ENCODE data around the gene AKAIN1.

DNA sequence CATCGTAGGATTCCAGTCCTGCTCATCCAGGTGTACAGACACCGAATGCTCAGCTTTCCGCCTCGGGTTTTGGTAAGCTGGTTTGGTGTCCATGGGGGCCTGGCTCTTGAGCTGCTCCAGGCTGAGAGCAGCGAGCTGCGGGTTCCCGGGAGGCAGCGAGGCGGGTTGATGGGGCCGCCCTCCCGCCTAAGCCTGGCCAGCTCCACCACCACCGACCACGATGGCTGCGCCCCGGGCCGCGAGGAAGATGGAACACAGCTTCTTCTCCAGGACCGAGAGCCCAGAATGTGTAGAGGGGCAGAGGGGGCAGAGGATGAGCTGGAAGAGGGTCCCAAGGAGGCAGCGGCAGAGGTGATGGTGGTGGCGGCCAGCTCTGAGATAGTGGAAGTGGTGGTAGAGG, 64.1 kb downstream of the AKAIN1 start:
- TF ChIP-seq RAD21 (IDR thresholded peaks at IDR 0.05; ENCODE audit: low read length): no peak
- no peak for TF ChIP-seq TEAD4 (IDR thresholded peaks at IDR 0.05; ENCODE audit: borderline replicate concordance, insufficient read depth)
- no peak for TF ChIP-seq YY1 (IDR thresholded peaks at IDR 0.05; ENCODE audit: low read depth)
- TF ChIP-seq, protein P1, sequence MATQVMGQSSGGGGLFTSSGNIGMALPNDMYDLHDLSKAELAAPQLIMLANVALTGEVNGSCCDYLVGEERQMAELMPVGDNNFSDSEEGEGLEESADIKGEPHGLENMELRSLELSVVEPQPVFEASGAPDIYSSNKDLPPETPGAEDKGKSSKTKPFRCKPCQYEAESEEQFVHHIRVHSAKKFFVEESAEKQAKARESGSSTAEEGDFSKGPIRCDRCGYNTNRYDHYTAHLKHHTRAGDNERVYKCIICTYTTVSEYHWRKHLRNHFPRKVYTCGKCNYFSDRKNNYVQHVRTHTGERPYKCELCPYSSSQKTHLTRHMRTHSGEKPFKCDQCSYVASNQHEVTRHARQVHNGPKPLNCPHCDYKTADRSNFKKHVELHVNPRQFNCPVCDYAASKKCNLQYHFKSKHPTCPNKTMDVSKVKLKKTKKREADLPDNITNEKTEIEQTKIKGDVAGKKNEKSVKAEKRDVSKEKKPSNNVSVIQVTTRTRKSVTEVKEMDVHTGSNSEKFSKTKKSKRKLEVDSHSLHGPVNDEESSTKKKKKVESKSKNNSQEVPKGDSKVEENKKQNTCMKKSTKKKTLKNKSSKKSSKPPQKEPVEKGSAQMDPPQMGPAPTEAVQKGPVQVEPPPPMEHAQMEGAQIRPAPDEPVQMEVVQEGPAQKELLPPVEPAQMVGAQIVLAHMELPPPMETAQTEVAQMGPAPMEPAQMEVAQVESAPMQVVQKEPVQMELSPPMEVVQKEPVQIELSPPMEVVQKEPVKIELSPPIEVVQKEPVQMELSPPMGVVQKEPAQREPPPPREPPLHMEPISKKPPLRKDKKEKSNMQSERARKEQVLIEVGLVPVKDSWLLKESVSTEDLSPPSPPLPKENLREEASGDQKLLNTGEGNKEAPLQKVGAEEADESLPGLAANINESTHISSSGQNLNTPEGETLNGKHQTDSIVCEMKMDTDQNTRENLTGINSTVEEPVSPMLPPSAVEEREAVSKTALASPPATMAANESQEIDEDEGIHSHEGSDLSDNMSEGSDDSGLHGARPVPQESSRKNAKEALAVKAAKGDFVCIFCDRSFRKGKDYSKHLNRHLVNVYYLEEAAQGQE (IDR thresholded peaks at IDR 0.05; ENCODE audit: low read depth, low read length): no peak
- TF ChIP-seq CTCF (IDR thresholded peaks at IDR 0.05): no peak
- TF ChIP-seq TAF1 (IDR thresholded peaks at IDR 0.05; ENCODE audit: borderline replicate concordance, low read depth, low read length): no peak
- TF ChIP-seq, protein P2, sequence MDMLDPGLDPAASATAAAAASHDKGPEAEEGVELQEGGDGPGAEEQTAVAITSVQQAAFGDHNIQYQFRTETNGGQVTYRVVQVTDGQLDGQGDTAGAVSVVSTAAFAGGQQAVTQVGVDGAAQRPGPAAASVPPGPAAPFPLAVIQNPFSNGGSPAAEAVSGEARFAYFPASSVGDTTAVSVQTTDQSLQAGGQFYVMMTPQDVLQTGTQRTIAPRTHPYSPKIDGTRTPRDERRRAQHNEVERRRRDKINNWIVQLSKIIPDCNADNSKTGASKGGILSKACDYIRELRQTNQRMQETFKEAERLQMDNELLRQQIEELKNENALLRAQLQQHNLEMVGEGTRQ (IDR thresholded peaks at IDR 0.05; ENCODE audit: borderline replicate concordance, low read depth, low read length): no peak
- no peak for TF ChIP-seq EP300 (IDR thresholded peaks at IDR 0.05; ENCODE audit: borderline replicate concordance in 1 of 2, low read depth in 1 of 2, low read length in 1 of 2)
- no peak for TF ChIP-seq GABPA (IDR thresholded peaks at IDR 0.05; ENCODE audit: low read depth)
- no peak for TF ChIP-seq FOXM1 (IDR thresholded peaks at IDR 0.05; ENCODE audit: low read depth)
- no peak for TF ChIP-seq CHD2 (IDR thresholded peaks at IDR 0.05; ENCODE audit: low read length, partially characterized antibody)
- no peak for TF ChIP-seq RXRA (IDR thresholded peaks at IDR 0.05; ENCODE audit: borderline replicate concordance, low read depth)
- TF ChIP-seq POLR2AphosphoS5 (IDR thresholded peaks at IDR 0.05; ENCODE audit: low read depth, low read length): no peak
